ENCODE results near the gene GUCD1. TPM values are rescaled to one million over a fixed set of nuclear protein-coding genes. Genes with fewer than 3 reads are reported as not detected.
"Not testable (repeated sequence)": the region's sequence is repeated elsewhere in the genome, so short reads cannot be mapped to it uniquely, and the experiment has no call there.

The GUCD1 gene
- total RNA-seq, result 100 TPM

DNA sequence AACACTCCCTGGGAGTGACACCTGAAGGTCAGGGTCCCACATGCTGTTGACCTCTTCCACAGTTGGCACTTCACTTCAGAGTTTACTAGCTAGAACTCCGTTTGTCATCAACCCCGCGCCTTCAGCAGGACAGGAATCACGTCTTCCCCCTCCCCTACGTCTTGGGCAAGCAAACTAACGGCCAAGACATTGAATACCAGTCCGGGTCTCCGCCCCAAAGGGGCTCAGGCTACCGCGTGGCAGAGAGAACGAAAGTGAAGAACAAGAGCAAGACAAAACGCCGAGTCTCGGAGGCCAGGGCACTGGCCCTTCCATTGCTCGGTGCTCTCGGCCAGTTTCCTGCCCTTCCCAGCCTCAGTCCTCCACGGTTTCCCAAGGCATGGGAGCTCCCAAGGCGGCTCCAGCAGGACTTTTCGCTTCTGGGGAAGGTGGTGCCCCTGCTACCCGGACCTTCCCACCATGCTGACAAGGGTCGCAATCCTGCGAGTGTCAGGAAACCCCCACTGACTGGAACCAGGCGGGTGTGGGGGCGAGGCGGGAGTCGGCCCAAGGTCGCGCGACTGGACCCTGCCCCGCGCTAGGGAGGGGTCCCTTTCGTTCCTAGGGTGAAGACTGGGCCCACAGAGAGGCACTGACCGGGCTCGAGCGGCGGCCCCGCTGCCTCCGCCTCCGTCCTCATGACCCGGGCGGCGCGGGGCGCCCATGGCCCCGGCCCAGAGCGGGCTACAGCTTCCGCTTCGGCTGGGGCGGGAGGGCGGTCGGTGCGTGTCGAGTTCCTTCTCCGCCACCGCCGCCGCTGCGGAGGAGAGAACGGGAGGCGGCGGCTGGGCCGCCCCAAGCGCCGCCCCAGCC is at the start of gene GUCD1:
GUCD1 (minus strand) TSS at position 826 of the 852 bp plus-strand sequence; CDS start at position 679, 147 bp downstream.
- DNase-seq, result peak; percentile 34

DNA sequence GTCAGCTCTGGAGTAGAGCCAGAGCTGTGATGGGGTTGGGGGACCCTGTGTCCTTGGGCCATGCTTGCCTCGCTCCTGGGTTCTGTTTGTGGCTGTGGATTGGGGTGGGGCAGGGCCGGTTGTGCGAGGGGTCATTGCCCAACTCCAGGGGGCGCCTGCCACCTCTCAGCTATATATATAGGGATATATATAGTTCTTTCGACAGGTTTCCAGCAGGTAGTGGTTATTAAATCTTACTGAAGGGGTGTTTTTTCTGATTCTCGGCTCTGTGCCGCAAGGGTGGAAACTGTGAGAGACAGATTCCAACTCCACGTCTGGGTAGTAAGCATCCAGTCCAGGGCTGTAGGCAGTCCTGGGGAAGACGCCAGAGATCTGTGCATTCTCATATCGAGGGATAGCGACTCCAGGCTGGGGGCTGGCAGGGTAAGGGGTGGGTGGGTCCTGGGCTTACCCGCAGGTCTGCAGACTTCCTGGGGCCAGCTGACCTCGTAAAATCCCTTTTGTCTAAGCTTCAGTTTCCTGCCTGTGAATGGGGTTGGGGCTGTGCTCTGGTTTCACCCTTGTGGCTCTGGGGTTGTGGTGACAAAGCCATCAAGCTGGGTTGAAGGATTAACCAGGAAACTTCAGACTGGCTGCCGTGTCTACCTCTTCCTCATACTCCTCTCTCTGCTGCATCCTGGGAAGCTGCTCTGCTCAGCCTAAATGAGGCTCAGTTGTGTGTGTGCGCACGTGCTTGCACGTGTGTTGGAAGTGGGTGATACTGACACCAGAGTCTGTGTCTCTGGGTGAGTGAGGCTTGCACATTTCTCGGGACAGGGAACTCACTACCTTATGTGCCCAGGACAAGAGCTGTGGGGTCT is 49.1 kb upstream of the GUCD1 start:
- not testable (repeated sequence) for DNase-seq

DNA sequence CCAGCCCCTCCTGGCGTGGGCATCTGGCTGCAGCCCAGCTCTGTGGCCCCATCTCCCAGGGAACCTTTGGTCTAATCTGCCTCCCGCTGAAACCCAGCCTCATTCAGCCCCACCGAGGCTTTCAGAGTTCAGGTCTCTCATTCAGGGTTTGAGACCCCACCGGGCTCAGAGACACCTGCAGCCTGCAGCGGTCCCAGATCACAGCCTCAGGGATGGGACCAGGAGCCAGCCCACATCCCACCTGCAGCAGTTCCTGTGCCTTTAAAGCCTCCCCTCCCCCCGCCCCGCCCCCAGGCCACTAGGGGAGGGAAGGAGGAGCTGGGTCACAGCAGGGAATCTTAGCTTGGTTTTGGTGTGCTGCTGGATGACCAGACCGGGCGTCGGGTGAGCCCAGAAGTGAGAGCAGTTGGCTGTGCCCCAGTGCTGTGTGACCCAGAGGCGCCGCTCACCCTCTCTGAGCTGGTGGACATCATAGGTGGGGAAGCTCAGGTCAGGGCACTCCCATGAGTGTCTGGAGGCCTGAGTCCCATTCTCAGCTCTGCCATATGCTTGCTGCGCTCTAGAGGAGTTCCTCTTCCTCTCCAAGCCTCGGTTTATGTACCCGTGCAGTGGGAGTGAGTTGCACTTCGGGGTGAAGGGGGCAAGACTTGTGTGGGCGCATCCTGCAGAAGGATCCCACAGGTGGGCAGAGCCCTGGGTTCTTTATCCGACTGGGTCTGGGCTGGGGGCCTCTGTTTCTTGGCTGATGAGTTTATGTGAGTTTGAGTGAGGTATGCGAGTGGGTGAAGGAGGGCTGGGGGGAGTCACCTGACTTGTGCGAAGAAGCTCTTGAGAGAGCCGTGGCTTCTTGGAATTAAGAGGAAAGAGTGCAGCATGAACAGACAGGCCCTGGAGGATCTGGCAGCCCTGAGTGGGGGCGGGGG is 48.2 kb upstream of the GUCD1 start, which contains the start of gene GGT1:
GGT1 (plus strand) TSS at position 347 of the 923 bp plus-strand sequence. CDS start 7,889 bp downstream, outside the sequence.
- not testable (repeated sequence) for DNase-seq

- DNase-seq, result not testable (repeated sequence)
Measured at GRCh38 chr22:24602105-24602749, 47.3 kb upstream of the GUCD1 start.

GRCh38 chr22:24601217-24602104 is 46.5 kb upstream of the GUCD1 start:
- peak; percentile 40 for DNase-seq

GRCh38 chr22:24599958-24600715 is 45.2 kb upstream of the GUCD1 start:
- DNase-seq, result peak; percentile 39

DNA sequence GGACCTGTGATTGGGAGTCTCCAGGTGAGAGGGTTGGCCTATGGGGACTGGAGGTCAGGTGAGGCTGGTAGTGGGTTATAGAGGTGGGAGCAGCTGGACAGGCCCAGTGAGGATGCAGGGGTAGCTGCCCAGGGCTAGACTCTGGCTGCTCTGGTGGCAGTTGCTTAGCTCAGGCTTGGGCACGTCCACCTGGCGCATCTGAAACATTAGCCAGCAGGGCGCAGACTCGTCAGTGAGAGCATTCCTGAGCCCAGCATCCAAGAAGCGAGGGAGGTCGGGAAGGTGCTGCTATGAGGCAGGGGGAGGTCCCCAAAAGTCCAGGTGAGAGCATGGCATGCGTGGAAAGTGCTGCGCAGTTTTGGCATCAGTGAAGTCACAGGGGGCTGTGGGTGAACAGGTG is 44.6 kb upstream of the GUCD1 start:
- DNase-seq, result no peak

DNA sequence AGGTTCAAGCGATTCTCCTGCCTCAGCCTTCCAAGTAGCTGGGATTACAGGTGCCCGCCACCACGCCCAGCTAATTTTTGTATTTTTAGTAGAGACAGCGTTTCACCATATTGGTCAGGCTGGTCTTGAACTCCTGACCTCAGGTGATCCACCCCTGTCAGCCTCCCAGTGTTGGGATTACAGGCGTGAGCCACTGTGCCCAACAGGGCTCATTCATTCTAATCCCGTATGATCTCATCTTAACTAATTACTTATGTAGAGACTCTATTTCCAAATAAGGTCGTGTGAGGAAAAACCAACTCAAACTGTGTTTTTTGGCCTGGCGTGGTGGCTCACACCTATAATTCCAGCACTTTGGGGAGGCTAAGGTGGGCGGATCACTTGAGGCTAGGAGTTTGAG is 42.1 kb upstream of the GUCD1 start:
- not testable (repeated sequence) for DNase-seq

DNA sequence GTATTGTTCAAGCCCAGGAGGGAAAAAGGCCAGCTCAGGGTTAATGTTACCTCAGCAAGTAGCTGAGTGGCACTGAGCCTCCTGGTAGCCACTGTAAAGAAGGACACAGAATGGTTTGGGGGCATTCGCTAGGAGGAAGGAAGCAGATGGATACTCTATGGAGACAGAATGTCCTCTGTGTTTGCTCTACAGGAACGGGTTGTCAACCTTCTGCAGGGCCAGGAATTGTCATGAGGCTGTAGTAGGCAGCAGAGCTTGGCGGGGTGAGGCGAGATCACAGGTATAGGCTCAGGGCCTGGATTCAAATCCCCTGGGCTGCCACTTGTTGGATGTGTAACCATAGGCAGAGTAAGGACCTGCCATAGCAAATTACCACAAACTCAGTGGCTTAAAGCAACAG is 40.9 kb upstream of the GUCD1 start:
- DNase-seq, result no peak

DNA sequence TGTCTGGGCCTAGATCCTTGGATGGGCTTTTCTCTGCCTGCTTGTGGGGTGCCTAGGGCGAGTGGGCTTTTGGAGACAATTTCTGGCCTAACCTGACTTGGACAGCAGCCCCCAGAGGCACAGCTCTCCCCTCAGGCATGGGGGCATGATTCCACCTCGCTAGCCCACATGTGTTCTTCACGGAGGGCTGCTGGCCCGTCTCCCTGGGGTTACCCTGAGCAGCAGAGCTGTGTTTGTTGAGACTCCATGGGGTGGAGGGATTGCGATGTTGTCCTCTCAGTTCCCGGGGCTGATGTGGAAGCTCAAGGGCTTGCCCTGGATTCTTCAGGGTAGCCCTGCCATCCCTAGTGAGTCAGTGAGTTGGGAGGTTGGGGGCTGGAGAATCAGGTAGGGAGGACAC is 40.3 kb upstream of the GUCD1 start:
- DNase-seq, result no peak

- DNase-seq, result no peak
Measured at GRCh38 chr22:24594569-24595120, 39.7 kb upstream of the GUCD1 start.

GRCh38 chr22:24593836-24594568 is 39.1 kb upstream of the GUCD1 start:
- DNase-seq, result no peak

GRCh38 chr22:24593559-24593835 is 38.6 kb upstream of the GUCD1 start:
- not testable (repeated sequence) for DNase-seq

- DNase-seq, result peak; percentile 91
Measured at GRCh38 chr22:24592851-24593558, 38.1 kb upstream of the GUCD1 start, which contains the start of gene LRRC75B. Gene LRRC75B, minus strand, starts transcription at chr22:24593073. Its CDS starts 34 bp downstream, at chr22:24593039.

DNA sequence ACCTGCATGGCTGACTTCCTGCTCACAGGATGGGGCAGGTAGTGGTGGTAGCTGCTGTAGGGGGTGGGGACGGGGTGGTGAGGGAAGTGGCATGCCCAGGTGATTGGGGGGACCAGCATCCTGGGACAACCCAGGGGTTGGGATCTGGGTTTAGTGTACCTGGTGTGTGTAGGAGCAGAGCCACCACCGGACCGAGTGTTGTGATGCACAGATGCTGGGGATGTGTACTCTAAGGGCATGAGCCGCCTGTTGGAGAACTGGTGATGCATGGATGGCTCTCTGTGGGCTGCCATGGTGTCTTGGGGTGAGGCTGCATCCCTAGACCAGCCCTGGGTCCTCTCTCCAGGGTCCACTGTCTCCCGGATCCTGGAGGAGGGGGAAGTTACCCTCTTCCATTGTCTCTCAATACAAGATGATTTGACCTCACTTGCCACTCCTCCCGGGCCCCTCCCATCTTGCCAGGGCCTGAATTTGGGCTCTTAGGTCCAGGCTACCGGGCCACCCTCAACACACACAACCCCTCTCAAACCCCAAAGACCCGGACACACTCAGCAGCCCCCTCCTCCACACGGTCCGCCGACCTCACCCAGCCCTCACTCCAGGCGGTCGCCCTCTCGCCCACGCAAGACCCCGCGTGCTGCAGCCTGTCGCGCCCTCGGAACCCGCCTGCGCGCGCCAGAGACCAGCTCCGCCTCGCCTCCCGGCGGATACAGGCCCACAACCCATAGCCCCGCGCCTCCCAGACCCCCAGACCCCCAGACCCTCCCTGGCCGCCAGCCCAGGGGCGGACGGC is 37.3 kb upstream of the GUCD1 start:
- DNase-seq, result peak; percentile 31

GRCh38 chr22:24591286-24591830 is 36.4 kb upstream of the GUCD1 start:
- DNase-seq, result no peak
